ENCODE measurements around the gene SEC23IP.

The SEC23IP gene

GRCh38 chr10:119991816-119992215 is 99.3 kb downstream of the SEC23IP start:
- TF ChIP-seq CTCF (IDR thresholded peaks at IDR 0.05; ENCODE audit: insufficient read depth, low read length, poor library complexity, severe bottlenecking) (no peak), EZH2phosphoT487 (conservative IDR thresholded peaks at IDR 0.05; ENCODE audit: low read length) (no peak)
- Histone ChIP-seq H2AFZ (ENCODE audit: low read depth, low read length, severe bottlenecking) (no peak overlapping the region), H3F3A (ENCODE audit: insufficient read depth) (no peaks in the 10 kb centered on the region), H3K9me2 (replicated peaks; ENCODE audit: insufficient read depth, low read length) (no peaks in the 10 kb centered on the region), H3K9ac (ENCODE audit: low read length) (no peak overlapping the region), H3K79me2 (ENCODE audit: insufficient read depth, low read length) (no peaks in the 10 kb centered on the region), H3K9me3 (ENCODE audit: insufficient read depth, low read length) (no peaks in the 10 kb centered on the region), H3K27me3 (ENCODE audit: low read length) (no peaks in the 10 kb centered on the region; the same call in 1 of the 2 replicates), H4K20me1 (ENCODE audit: low read depth, low read length) (no peaks in the 10 kb centered on the region), H3K36me3 (ENCODE audit: low read length) (no peaks in the 10 kb centered on the region), H3K27ac (ENCODE audit: low read depth, low read length) (no peak overlapping the region), H3K4me3 (ENCODE audit: insufficient read depth, low read length, poor library complexity, severe bottlenecking) (no peak overlapping the region), H3K4me2 (ENCODE audit: low read depth, low read length, poor library complexity, severe bottlenecking) (no peak overlapping the region)

Measured in SU-DHL-6 (cell line).